GM03348 (cell line): ENCODE results near the gene ZNF319.
"Not testable (repeated sequence)": the region's sequence is repeated elsewhere in the genome, so short reads cannot be mapped to it uniquely, and the experiment has no call there.

Source experiments
- DNase-seq: peaks from one replicate; pipeline ENCODE4 v3.0.0; 2012; ENCODE audit warnings: low spot score

Gene ZNF319

GRCh38 chr16:58021661-58022551, 21.4 kb upstream of the ZNF319 start:
- peak; percentile 60 for DNase-seq

GRCh38 chr16:58020628-58021521, 20.4 kb upstream of the ZNF319 start:
- DNase-seq = peak; percentile 76

GRCh38 chr16:58019866-58020538, 19.5 kb upstream of the ZNF319 start:
- DNase-seq = no peak

- DNase-seq = no peak
These were observed 18.3 kb upstream of the ZNF319 start for GRCh38 chr16:58018803-58019202.

- no peak for DNase-seq
These were observed 16.5 kb upstream of the ZNF319 start for GRCh38 chr16:58016840-58017446.

GRCh38 chr16:58013201-58013956, 12.9 kb upstream of the ZNF319 start:
- no peak for DNase-seq

- no peak for DNase-seq
These were observed 12.0 kb upstream of the ZNF319 start for GRCh38 chr16:58012481-58012880.

GRCh38 chr16:58011652-58012051, 11.2 kb upstream of the ZNF319 start:
- DNase-seq = peak; percentile 56

- DNase-seq = no peak
These were observed 10.4 kb upstream of the ZNF319 start for GRCh38 chr16:58010886-58011285.

GRCh38 chr16:58009856-58010416, 9.5 kb upstream of the ZNF319 start:
- DNase-seq = no peak

- not testable (repeated sequence) for DNase-seq
These were observed 4.3 kb upstream of the ZNF319 start for GRCh38 chr16:58004736-58005135.

GRCh38 chr16:58002936-58003335, 2.5 kb upstream of the ZNF319 start:
- DNase-seq = no peak

- DNase-seq = no peak
These were observed 1.9 kb upstream of the ZNF319 start for GRCh38 chr16:58002416-58002800.

- DNase-seq = no peak
These were observed 1.4 kb upstream of the ZNF319 start for GRCh38 chr16:58001781-58002415.

GRCh38 chr16:58000706-58001676, 519 bp upstream of the ZNF319 start, which contains the start of gene USB1:
TSS of gene USB1 (plus strand) at chr16:58001407. CDS start at chr16:58001484, 77 bp downstream.
- DNase-seq = peak; percentile 99

- peak; percentile 40 for DNase-seq
These were observed 1.0 kb downstream of the ZNF319 start for GRCh38 chr16:57999366-57999970.

GRCh38 chr16:57998992-57999365, 1.5 kb downstream of the ZNF319 start:
- no peak for DNase-seq

GRCh38 chr16:57998486-57998885, 2.0 kb downstream of the ZNF319 start:
- no peak for DNase-seq
